IPS-18a (cell line): ENCODE measurements around the gene TGFBR2.

Source experiments
- H3K27ac ChIP-seq: one replicate; pipeline ENCODE4 v1.5.1; 2013; ENCODE audit warnings: low read length
- H3K27me3 ChIP-seq: one replicate; pipeline ENCODE4 v1.6.1; 2013; ENCODE audit warnings: mild to moderate bottlenecking, low read length; ENCODE audit not compliant: control insufficient read depth, insufficient read depth
- H3K36me3 ChIP-seq: one replicate; pipeline ENCODE4 v1.6.1; 2013; ENCODE audit warnings: low read depth, low read length; ENCODE audit not compliant: control insufficient read depth
- H3K4me1 ChIP-seq: one replicate; pipeline ENCODE4 v1.6.1; 2013; ENCODE audit warnings: low read depth, low read length; ENCODE audit not compliant: control insufficient read depth
- H3K4me3 ChIP-seq: one replicate; pipeline ENCODE4 v1.5.1; 2013; ENCODE audit warnings: low read length
- H3K9ac ChIP-seq: one replicate; pipeline ENCODE4 v1.6.1; 2013; ENCODE audit warnings: mild to moderate bottlenecking, low read length, moderate library complexity
- H3K9me3 ChIP-seq: one replicate; pipeline ENCODE4 v1.6.1; 2013; ENCODE audit warnings: low read depth, low read length; ENCODE audit not compliant: control insufficient read depth

TGFBR2 gene

GRCh38 chr3:30675774-30676173 is 69.4 kb downstream of the TGFBR2 start:
- H3K27ac ChIP-seq, result no peak overlapping the region
- peaks cover 38% of the 10 kb centered on the region for H3K36me3 ChIP-seq
- no peaks in the 10 kb centered on the region for H3K27me3 ChIP-seq
- H3K9me3 ChIP-seq, result no peaks in the 10 kb centered on the region
- no peak overlapping the region for H3K4me3 ChIP-seq
- peaks cover 3% of the 10 kb centered on the region for H3K4me1 ChIP-seq
- no peak overlapping the region for H3K9ac ChIP-seq

GRCh38 chr3:30676424-30677346 is 70.3 kb downstream of the TGFBR2 start:
- no peak overlapping the region for H3K4me3 ChIP-seq
- peaks cover 32% of the 10 kb centered on the region for H3K36me3 ChIP-seq
- no peak overlapping the region for H3K27ac ChIP-seq
- H3K27me3 ChIP-seq, result no peaks in the 10 kb centered on the region
- H3K4me1 ChIP-seq, result peaks cover 11% of the 10 kb centered on the region
- no peak overlapping the region for H3K9ac ChIP-seq
- H3K9me3 ChIP-seq, result no peaks in the 10 kb centered on the region

- peaks cover 25% of the 10 kb centered on the region for H3K36me3 ChIP-seq
Observed at GRCh38 chr3:30677347-30677685, 70.9 kb downstream of the TGFBR2 start.

GRCh38 chr3:30679045-30679444 is 72.6 kb downstream of the TGFBR2 start:
- Histone ChIP-seq H3K27ac (no peak overlapping the region), H3K9ac (no peak overlapping the region), H3K36me3 (peaks cover 14% of the 10 kb centered on the region), H3K4me1 (peaks cover 15% of the 10 kb centered on the region), H3K9me3 (no peaks in the 10 kb centered on the region), H3K27me3 (no peaks in the 10 kb centered on the region), H3K4me3 (no peak overlapping the region)

More at GRCh38 chr3:30677347-30677685, 70.9 kb downstream of the TGFBR2 start:
- Histone ChIP-seq H3K27me3 (no peaks in the 10 kb centered on the region), H3K4me3 (no peak overlapping the region), H3K4me1 (peaks cover 15% of the 10 kb centered on the region), H3K27ac (no peak overlapping the region), H3K9ac (no peak overlapping the region), H3K9me3 (no peaks in the 10 kb centered on the region)

- H3K9ac ChIP-seq, result no peak overlapping the region
Observed at GRCh38 chr3:30680789-30681648, 74.6 kb downstream of the TGFBR2 start.

GRCh38 chr3:30681649-30682211 is 75.3 kb downstream of the TGFBR2 start:
- H3K9me3 ChIP-seq, result no peaks in the 10 kb centered on the region
- no peak overlapping the region for H3K9ac ChIP-seq
- H3K4me3 ChIP-seq, result no peak overlapping the region
- peaks cover 7% of the 10 kb centered on the region for H3K36me3 ChIP-seq
- H3K4me1 ChIP-seq, result peaks cover 15% of the 10 kb centered on the region
- H3K27ac ChIP-seq, result no peak overlapping the region
- no peaks in the 10 kb centered on the region for H3K27me3 ChIP-seq

More at GRCh38 chr3:30680789-30681648, 74.6 kb downstream of the TGFBR2 start:
- Histone ChIP-seq H3K27ac (no peak overlapping the region), H3K27me3 (no peaks in the 10 kb centered on the region), H3K36me3 (peaks cover 7% of the 10 kb centered on the region), H3K4me3 (no peak overlapping the region), H3K4me1 (peaks cover 15% of the 10 kb centered on the region), H3K9me3 (no peaks in the 10 kb centered on the region)

- H3K4me1 ChIP-seq, result peaks cover 15% of the 10 kb centered on the region
- H3K9ac ChIP-seq, result no peak overlapping the region
- no peak overlapping the region for H3K27ac ChIP-seq
- no peaks in the 10 kb centered on the region for H3K27me3 ChIP-seq
- H3K4me3 ChIP-seq, result no peak overlapping the region
- peaks cover 6% of the 10 kb centered on the region for H3K36me3 ChIP-seq
- no peaks in the 10 kb centered on the region for H3K9me3 ChIP-seq
Observed at GRCh38 chr3:30682434-30683155, 76.2 kb downstream of the TGFBR2 start.

GRCh38 chr3:30683769-30684168 is 77.4 kb downstream of the TGFBR2 start:
- Histone ChIP-seq H3K9me3 (no peaks in the 10 kb centered on the region), H3K27me3 (no peaks in the 10 kb centered on the region), H3K9ac (no peak overlapping the region), H3K4me3 (no peak overlapping the region), H3K4me1 (peaks cover 15% of the 10 kb centered on the region), H3K36me3 (peaks cover 8% of the 10 kb centered on the region), H3K27ac (no peak overlapping the region)

- no peak overlapping the region for H3K9ac ChIP-seq
- H3K4me1 ChIP-seq, result peaks cover 15% of the 10 kb centered on the region
- no peaks in the 10 kb centered on the region for H3K27me3 ChIP-seq
- no peaks in the 10 kb centered on the region for H3K9me3 ChIP-seq
- no peak overlapping the region for H3K4me3 ChIP-seq
- H3K27ac ChIP-seq, result no peak overlapping the region
- peaks cover 5% of the 10 kb centered on the region for H3K36me3 ChIP-seq
Observed at GRCh38 chr3:30684356-30684755, 78.0 kb downstream of the TGFBR2 start.

- H3K9me3 ChIP-seq, result no peaks in the 10 kb centered on the region
- no peak overlapping the region for H3K27ac ChIP-seq
- peaks cover 15% of the 10 kb centered on the region for H3K4me1 ChIP-seq
- H3K4me3 ChIP-seq, result no peak overlapping the region
- peaks cover 5% of the 10 kb centered on the region for H3K36me3 ChIP-seq
- H3K9ac ChIP-seq, result no peak overlapping the region
- H3K27me3 ChIP-seq, result no peaks in the 10 kb centered on the region
Observed at GRCh38 chr3:30685267-30685667, 78.9 kb downstream of the TGFBR2 start.

- Histone ChIP-seq H3K9me3 (no peaks in the 10 kb centered on the region), H3K4me1 (peaks cover 8% of the 10 kb centered on the region), H3K36me3 (peaks cover 10% of the 10 kb centered on the region), H3K27ac (no peak overlapping the region), H3K4me3 (no peak overlapping the region), H3K9ac (no peak overlapping the region), H3K27me3 (no peaks in the 10 kb centered on the region)
Observed at GRCh38 chr3:30686176-30686575, 79.8 kb downstream of the TGFBR2 start.
